SW 1271 (cell line): ENCODE measurements around the gene TP53AIP1.

Experiments
- DNase-seq, 2 experiments: peaks; one replicate each; lab custom pipeline; 2025; lab: John Stamatoyannopoulos, UW

TP53AIP1 gene

GRCh38 chr11:128889657-128890213, 52.9 kb downstream of the TP53AIP1 start:
- DNase-seq: no peak

- no peak for DNase-seq
These were observed 54.4 kb downstream of the TP53AIP1 start for GRCh38 chr11:128888034-128888985.

DNA sequence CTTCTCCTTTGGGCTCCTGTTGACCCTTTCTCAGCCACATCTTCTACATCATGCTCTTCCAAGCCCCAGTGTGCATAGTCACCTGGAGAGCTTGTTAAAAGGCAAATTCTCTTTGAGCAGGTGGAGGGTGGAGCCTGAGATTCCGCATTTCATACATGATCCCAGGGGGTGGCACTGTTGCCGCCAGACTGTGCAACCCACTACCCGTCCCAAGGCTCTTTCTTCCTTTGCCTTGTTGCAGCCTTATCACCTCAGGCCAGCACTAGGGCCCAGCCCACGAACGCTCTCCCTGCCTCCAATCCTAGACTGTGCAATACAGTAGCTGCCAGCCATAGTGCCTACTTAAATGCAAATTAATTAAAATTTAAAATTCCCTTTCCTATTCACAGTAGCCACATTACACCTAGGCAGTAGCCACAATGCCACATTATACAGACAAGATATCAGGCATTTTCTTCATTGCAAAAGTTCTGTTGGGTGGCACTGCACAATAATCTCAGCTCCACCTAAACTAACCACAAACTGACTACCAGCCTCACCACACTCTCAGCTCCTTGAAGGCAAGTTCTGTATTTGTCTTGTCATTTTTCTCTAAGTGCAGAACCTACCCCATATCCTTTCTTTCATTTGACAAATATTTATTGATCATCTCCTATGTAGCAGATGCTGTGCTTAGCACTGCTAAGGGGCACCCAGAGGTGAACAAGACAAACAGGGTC, 56.1 kb downstream of the TP53AIP1 start:
- no peak for DNase-seq
